Parathyroid adenoma (tissue), 2 donors: ENCODE results near the gene ZNF581.

Experiments
- H2AFZ ChIP-seq: fragments of 300-600 bp; sonication (generic); one replicate; pipeline ENCODE4 v1.7.0; 2017; ENCODE audit warnings: antibody characterized with exemption, mild to moderate bottlenecking
- H3K27ac ChIP-seq: fragments of 300-600 bp; sonication (generic); one replicate; pipeline ENCODE4 v1.7.0; 2017
- H3K27me3 ChIP-seq: fragments of 300-600 bp; sonication (generic); one replicate; pipeline ENCODE4 v1.7.0; 2017; ENCODE audit warnings: low read length; ENCODE audit not compliant: control insufficient read depth, insufficient read depth
- H3K36me3 ChIP-seq: fragments of 300-600 bp; sonication (generic); one replicate; pipeline ENCODE4 v1.7.0; 2017; ENCODE audit warnings: low read length; ENCODE audit not compliant: control insufficient read depth, insufficient read depth
- H3K4me1 ChIP-seq: fragments of 300-600 bp; sonication (generic); one replicate; pipeline ENCODE4 v1.7.0; 2017; ENCODE audit warnings: control low read depth
- H3K4me2 ChIP-seq: fragments of 300-600 bp; sonication (generic); one replicate; pipeline ENCODE4 v1.7.0; 2017; ENCODE audit warnings: low read length
- H3K4me3 ChIP-seq: fragments of 300-600 bp; sonication (generic); one replicate; pipeline ENCODE4 v1.7.0; 2017; ENCODE audit warnings: low read depth, low read length
- H3K79me2 ChIP-seq: fragments of 300-600 bp; sonication (generic); one replicate; pipeline ENCODE4 v1.7.0; 2017; ENCODE audit warnings: control low read depth
- H3K9ac ChIP-seq: fragments of 300-600 bp; sonication (generic); one replicate; pipeline ENCODE4 v1.7.0; 2017; ENCODE audit warnings: mild to moderate bottlenecking
- H3K9me3 ChIP-seq: fragments of 300-600 bp; sonication (generic); one replicate; pipeline ENCODE4 v1.7.0; 2017; ENCODE audit warnings: low read length; ENCODE audit not compliant: control insufficient read depth
- TF ChIP-seq, protein P1 (sequence below): fragments of 300-600 bp; sonication (generic); IDR thresholded peaks from one replicate; pipeline ENCODE4 v1.7.0; 2017; ENCODE audit warnings: antibody characterized with exemption, mild to moderate bottlenecking
- donor health status: primary hyperparathyroidism.

The ZNF581 gene

DNA sequence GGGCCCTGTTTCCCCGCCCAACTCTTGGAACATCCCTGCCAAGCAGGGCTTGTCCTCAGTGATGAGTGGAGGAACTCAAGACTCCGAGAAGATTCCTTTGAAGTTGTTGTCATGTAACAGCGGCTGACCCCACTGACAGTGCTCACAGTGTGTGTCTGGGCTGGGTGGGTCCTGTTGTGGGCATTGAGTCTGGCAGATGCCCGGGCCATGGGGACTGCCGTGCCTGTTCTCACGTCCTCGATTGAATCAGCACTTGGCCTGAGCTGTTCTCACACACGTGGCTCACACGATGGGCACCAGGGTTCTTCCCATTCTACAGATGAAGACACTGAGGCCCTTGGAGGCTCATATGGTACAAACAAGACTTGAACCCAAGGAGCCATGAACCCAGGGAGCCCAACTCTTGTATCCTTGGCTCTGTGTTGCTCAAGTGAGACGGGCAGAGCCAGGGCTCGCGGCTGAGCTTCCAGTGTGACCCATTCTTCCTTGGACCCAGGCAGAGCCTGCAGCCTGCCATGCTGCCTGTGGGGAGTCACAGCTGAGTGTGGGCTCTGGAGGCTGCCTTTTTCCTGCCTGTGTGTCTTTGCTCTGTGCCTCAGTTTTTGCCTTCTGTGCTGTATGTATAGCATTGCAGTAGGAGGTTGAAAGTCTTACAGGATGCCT is 23.0 kb downstream of the ZNF581 start:
- Histone ChIP-seq H3K79me2 (peaks cover 80% of the 10 kb centered on the region), H3K4me3 (no peak overlapping the region), H3K9ac (no peak overlapping the region), H2AFZ (no peak overlapping the region), H3K9me3 (no peaks in the 10 kb centered on the region), H3K27me3 (no peaks in the 10 kb centered on the region), H3K27ac (no peak overlapping the region), H3K36me3 (no peaks in the 10 kb centered on the region), H3K4me2 (no peak overlapping the region), H3K4me1 (peaks cover 5% of the 10 kb centered on the region)
- TF ChIP-seq, protein P1, sequence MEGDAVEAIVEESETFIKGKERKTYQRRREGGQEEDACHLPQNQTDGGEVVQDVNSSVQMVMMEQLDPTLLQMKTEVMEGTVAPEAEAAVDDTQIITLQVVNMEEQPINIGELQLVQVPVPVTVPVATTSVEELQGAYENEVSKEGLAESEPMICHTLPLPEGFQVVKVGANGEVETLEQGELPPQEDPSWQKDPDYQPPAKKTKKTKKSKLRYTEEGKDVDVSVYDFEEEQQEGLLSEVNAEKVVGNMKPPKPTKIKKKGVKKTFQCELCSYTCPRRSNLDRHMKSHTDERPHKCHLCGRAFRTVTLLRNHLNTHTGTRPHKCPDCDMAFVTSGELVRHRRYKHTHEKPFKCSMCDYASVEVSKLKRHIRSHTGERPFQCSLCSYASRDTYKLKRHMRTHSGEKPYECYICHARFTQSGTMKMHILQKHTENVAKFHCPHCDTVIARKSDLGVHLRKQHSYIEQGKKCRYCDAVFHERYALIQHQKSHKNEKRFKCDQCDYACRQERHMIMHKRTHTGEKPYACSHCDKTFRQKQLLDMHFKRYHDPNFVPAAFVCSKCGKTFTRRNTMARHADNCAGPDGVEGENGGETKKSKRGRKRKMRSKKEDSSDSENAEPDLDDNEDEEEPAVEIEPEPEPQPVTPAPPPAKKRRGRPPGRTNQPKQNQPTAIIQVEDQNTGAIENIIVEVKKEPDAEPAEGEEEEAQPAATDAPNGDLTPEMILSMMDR = no peak

DNA sequence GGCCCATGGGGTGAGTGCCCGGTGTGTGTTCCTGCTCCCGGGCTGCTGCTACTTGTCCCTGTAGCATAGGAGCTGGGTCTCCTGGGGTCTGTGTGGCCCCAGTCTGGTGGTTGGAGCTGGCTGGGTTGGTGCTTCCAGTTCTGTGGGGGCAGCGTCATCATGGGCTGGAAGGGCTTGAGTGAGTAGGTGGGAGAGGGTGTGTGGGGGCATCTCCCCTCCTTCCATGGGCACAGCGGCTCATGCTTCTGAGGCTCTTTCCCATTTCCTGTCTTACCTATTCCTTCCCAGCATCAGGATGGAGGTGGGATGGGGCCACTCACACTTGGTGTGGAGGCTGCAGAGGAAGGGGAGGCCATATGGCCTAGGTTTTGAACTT is 23.5 kb downstream of the ZNF581 start:
- H2AFZ ChIP-seq = no peak overlapping the region
- H3K4me1 ChIP-seq = peaks cover 5% of the 10 kb centered on the region
- H3K9ac ChIP-seq = no peak overlapping the region
- H3K79me2 ChIP-seq = peaks cover 75% of the 10 kb centered on the region
- no peak overlapping the region for H3K4me3 ChIP-seq
- H3K9me3 ChIP-seq = no peaks in the 10 kb centered on the region
- H3K27ac ChIP-seq = no peak overlapping the region
- H3K27me3 ChIP-seq = no peaks in the 10 kb centered on the region
- no peaks in the 10 kb centered on the region for H3K36me3 ChIP-seq
- H3K4me2 ChIP-seq = no peak overlapping the region
- TF ChIP-seq, protein P1 = no peak

DNA sequence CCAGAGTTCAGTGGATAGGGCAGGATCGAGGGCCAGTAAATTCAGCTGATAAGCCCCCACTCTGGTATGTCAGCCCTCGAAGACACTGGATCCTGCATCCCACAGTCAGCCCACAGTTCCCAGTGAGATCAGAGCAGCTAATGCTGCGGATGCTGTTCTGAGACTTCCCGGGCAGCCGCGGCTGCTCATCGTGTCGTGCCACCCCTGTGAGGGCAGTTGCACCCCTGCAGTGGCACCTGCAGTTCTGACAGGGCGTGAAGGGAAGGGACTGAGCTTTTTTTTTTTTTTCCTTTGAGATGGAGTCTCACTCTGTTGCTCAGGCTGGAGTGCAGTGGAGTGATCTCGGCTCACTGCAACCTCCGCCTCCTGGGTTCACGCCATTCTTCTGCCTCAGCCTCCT is 24.1 kb downstream of the ZNF581 start:
- no peak overlapping the region for H3K9ac ChIP-seq
- H3K4me1 ChIP-seq = peaks cover 5% of the 10 kb centered on the region
- H3K79me2 ChIP-seq = peaks cover 70% of the 10 kb centered on the region
- no peak overlapping the region for H3K27ac ChIP-seq
- H3K27me3 ChIP-seq = no peaks in the 10 kb centered on the region
- TF ChIP-seq, protein P1 = no peak
- no peaks in the 10 kb centered on the region for H3K9me3 ChIP-seq
- H3K4me3 ChIP-seq = no peak overlapping the region
- no peak overlapping the region for H2AFZ ChIP-seq
- no peaks in the 10 kb centered on the region for H3K36me3 ChIP-seq
- no peak overlapping the region for H3K4me2 ChIP-seq

DNA sequence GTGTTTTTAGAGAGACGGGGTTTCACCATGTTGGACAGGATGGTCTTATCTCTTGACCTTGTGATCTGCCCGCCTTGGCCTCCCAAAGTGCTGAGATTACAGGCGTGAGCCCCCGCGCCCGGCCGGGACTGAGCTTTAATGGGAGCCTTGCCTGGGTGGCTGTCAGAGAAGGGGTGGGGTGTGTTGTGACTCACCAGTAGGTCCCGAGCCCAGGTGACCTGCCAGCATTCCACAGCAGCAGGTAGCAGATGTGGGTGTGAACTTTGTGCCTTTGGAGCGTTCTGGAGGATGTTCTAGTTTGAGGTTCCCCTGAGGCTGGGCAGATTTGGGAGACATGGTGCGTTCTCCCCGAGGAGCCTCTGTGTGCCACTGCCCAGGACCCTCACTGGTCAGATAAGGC is 24.5 kb downstream of the ZNF581 start:
- H3K9me3 ChIP-seq = no peaks in the 10 kb centered on the region
- no peak overlapping the region for H3K4me3 ChIP-seq
- no peaks in the 10 kb centered on the region for H3K36me3 ChIP-seq
- no peak overlapping the region for H3K9ac ChIP-seq
- no peak overlapping the region for H2AFZ ChIP-seq
- H3K79me2 ChIP-seq = peaks cover 65% of the 10 kb centered on the region
- H3K4me2 ChIP-seq = no peak overlapping the region
- H3K27ac ChIP-seq = no peak overlapping the region
- H3K4me1 ChIP-seq = peaks cover 5% of the 10 kb centered on the region
- TF ChIP-seq, protein P1 = no peak
- H3K27me3 ChIP-seq = no peaks in the 10 kb centered on the region
